ENCODE measurements around the gene EME1.

The EME1 gene

GRCh38 chr17:50372758-50373556 is at the start of gene EME1, which contains the start of gene MRPL27:
Gene EME1, plus strand, starts transcription at chr17:50373229. Its CDS starts 1,980 bp downstream, at chr17:50375209.
Gene MRPL27, minus strand, starts transcription at chr17:50373184. Its CDS starts 14 bp downstream, at chr17:50373170.
- no peaks in the 10 kb centered on the region for H3K9me3 ChIP-seq (ENCODE audit: insufficient read depth, low read length, severe bottlenecking)
- H3K4me1 ChIP-seq (ENCODE audit: insufficient read depth, low read length), result peaks cover 36% of the 10 kb centered on the region
- TF ChIP-seq EZH2 (IDR thresholded peaks at IDR 0.05; ENCODE audit: borderline replicate concordance, low read depth, low read length, severe bottlenecking), result no peak
- TF ChIP-seq CTCF (IDR thresholded peaks at IDR 0.05; ENCODE audit: borderline replicate concordance, extremely low read depth, low read length, poor library complexity, severe bottlenecking), result no peak
- peaks cover 5% of the 10 kb centered on the region; the same call in 1 of the 2 replicates for H4K20me1 ChIP-seq (ENCODE audit: insufficient read depth, low read length)
- peak within 1 kb of the TSS; percentile 67 for H3K4me2 ChIP-seq (ENCODE audit: insufficient read depth, low read length)
- H3K27ac ChIP-seq (ENCODE audit: low read length), result peak within 1 kb of the TSS; percentile 97
- ATAC-seq (ENCODE audit: insufficient read depth, low read depth) (peak; percentile 91), DNase-seq (peak; percentile 90)
- H3K27me3 ChIP-seq (ENCODE audit: insufficient read depth, low read length, poor library complexity), result no peaks in the 10 kb centered on the region
- peak within 1 kb of the TSS; percentile 96 for H2AFZ ChIP-seq (ENCODE audit: low read depth, low read length)
- peaks cover 44% of the 10 kb centered on the region for H3K79me2 ChIP-seq (ENCODE audit: insufficient read depth, low read length)
- H3K4me3 ChIP-seq (ENCODE audit: low read depth in 1 of 2, low read length in 2 of 2), result peak within 1 kb of the TSS; percentile 71 to 78
- peak within 1 kb of the TSS; percentile 88 for H3K9ac ChIP-seq (ENCODE audit: low read depth, low read length)
- H3K36me3 ChIP-seq (ENCODE audit: insufficient read depth, low read length), result peaks cover 61% of the 10 kb centered on the region

- no peaks in the 10 kb centered on the region for H3K36me3 ChIP-seq (ENCODE audit: insufficient read depth, low read length)
- no peak overlapping the region for H2AFZ ChIP-seq (ENCODE audit: low read depth, low read length)
- ATAC-seq (ENCODE audit: insufficient read depth, low read depth), result no peak
- no peak overlapping the region for H3K9ac ChIP-seq (ENCODE audit: low read depth, low read length)
- no peak overlapping the region for H3K4me2 ChIP-seq (ENCODE audit: insufficient read depth, low read length)
- H4K20me1 ChIP-seq (ENCODE audit: insufficient read depth, low read length), result no peaks in the 10 kb centered on the region
- H3K4me1 ChIP-seq (ENCODE audit: insufficient read depth, low read length), result no peaks in the 10 kb centered on the region
- H3K9me3 ChIP-seq (ENCODE audit: insufficient read depth, low read length, severe bottlenecking), result no peaks in the 10 kb centered on the region
- no peak overlapping the region for H3K27ac ChIP-seq (ENCODE audit: low read length)
- no peaks in the 10 kb centered on the region for H3K79me2 ChIP-seq (ENCODE audit: insufficient read depth, low read length)
- no peak for TF ChIP-seq CTCF (IDR thresholded peaks at IDR 0.05; ENCODE audit: borderline replicate concordance, extremely low read depth, low read length, poor library complexity, severe bottlenecking)
- TF ChIP-seq EZH2 (IDR thresholded peaks at IDR 0.05; ENCODE audit: borderline replicate concordance, low read depth, low read length, severe bottlenecking), result no peak
- H3K27me3 ChIP-seq (ENCODE audit: insufficient read depth, low read length, poor library complexity), result no peaks in the 10 kb centered on the region
- DNase-seq, result no peak
- H3K4me3 ChIP-seq (ENCODE audit: low read depth in 1 of 2, low read length in 2 of 2), result no peak overlapping the region
Measured at GRCh38 chr17:50325906-50326305, 47.1 kb upstream of the EME1 start.

GRCh38 chr17:50326831-50327364 is 46.1 kb upstream of the EME1 start:
- H3K79me2 ChIP-seq (ENCODE audit: insufficient read depth, low read length), result no peaks in the 10 kb centered on the region
- DNase-seq (no peak), ATAC-seq (ENCODE audit: insufficient read depth, low read depth) (no peak)
- H4K20me1 ChIP-seq (ENCODE audit: insufficient read depth, low read length), result no peaks in the 10 kb centered on the region
- no peak for TF ChIP-seq CTCF (IDR thresholded peaks at IDR 0.05; ENCODE audit: borderline replicate concordance, extremely low read depth, low read length, poor library complexity, severe bottlenecking)
- no peak for TF ChIP-seq EZH2 (IDR thresholded peaks at IDR 0.05; ENCODE audit: borderline replicate concordance, low read depth, low read length, severe bottlenecking)
- no peaks in the 10 kb centered on the region for H3K4me1 ChIP-seq (ENCODE audit: insufficient read depth, low read length)
- H3K9ac ChIP-seq (ENCODE audit: low read depth, low read length), result no peak overlapping the region
- no peak overlapping the region for H3K27ac ChIP-seq (ENCODE audit: low read length)
- H3K27me3 ChIP-seq (ENCODE audit: insufficient read depth, low read length, poor library complexity), result no peaks in the 10 kb centered on the region
- no peak overlapping the region for H2AFZ ChIP-seq (ENCODE audit: low read depth, low read length)
- H3K9me3 ChIP-seq (ENCODE audit: insufficient read depth, low read length, severe bottlenecking), result no peaks in the 10 kb centered on the region
- no peaks in the 10 kb centered on the region for H3K36me3 ChIP-seq (ENCODE audit: insufficient read depth, low read length)
- H3K4me2 ChIP-seq (ENCODE audit: insufficient read depth, low read length), result no peak overlapping the region
- no peak overlapping the region for H3K4me3 ChIP-seq (ENCODE audit: low read depth in 1 of 2, low read length in 2 of 2)

Measured in DND-41 (cell line).